ENCODE data around the gene ETV4.

ETV4 gene

GRCh38 chr17:43543771-43544575, 2.2 kb downstream of the ETV4 start:
- no peak for DNase-seq (ENCODE audit: low spot score)

GRCh38 chr17:43543300-43543699, 2.8 kb downstream of the ETV4 start:
- DNase-seq (ENCODE audit: low spot score): no peak

- no peak for DNase-seq (ENCODE audit: low spot score)
Observed at GRCh38 chr17:43542859-43543258, 3.3 kb downstream of the ETV4 start.

- DNase-seq (ENCODE audit: low spot score): no peak
Observed at GRCh38 chr17:43540821-43541674, 5.1 kb downstream of the ETV4 start.

GRCh38 chr17:43536236-43536992, 9.7 kb downstream of the ETV4 start:
- DNase-seq (ENCODE audit: low spot score): no peak

GRCh38 chr17:43534909-43535308, 11.2 kb downstream of the ETV4 start:
- DNase-seq (ENCODE audit: low spot score): no peak

GRCh38 chr17:43533699-43534098, 12.4 kb downstream of the ETV4 start:
- DNase-seq (ENCODE audit: low spot score): no peak

GRCh38 chr17:43532581-43532980, 13.6 kb downstream of the ETV4 start:
- no peak for DNase-seq (ENCODE audit: low spot score)

- DNase-seq (ENCODE audit: low spot score): no peak
Observed at GRCh38 chr17:43531955-43532354, 14.2 kb downstream of the ETV4 start.

- no peak for DNase-seq (ENCODE audit: low spot score)
Observed at GRCh38 chr17:43531082-43531378, 15.1 kb downstream of the ETV4 start.

GRCh38 chr17:43530288-43531081, 15.7 kb downstream of the ETV4 start:
- DNase-seq (ENCODE audit: low spot score): no peak

GRCh38 chr17:43529947-43530287, 16.2 kb downstream of the ETV4 start:
- no peak for DNase-seq (ENCODE audit: low spot score)

- DNase-seq (ENCODE audit: low spot score): no peak
Observed at GRCh38 chr17:43528988-43529814, 16.9 kb downstream of the ETV4 start.

- peak; percentile 83 for DNase-seq (ENCODE audit: low spot score)
Observed at GRCh38 chr17:43528319-43528987, 17.7 kb downstream of the ETV4 start.

- DNase-seq (ENCODE audit: low spot score): no peak
Observed at GRCh38 chr17:43526886-43527648, 19.1 kb downstream of the ETV4 start.

GRCh38 chr17:43524945-43525575, 21.1 kb downstream of the ETV4 start:
- no peak for DNase-seq (ENCODE audit: low spot score)

- DNase-seq (ENCODE audit: low spot score): no peak
Observed at GRCh38 chr17:43521389-43521788, 24.8 kb downstream of the ETV4 start.

- DNase-seq (ENCODE audit: low spot score): peak; percentile 84
Observed at GRCh38 chr17:43517615-43518386, 28.3 kb downstream of the ETV4 start.
